HG03135 (cell line): Measurements from ENCODE around the gene CSAD.

Experiments
- ATAC-seq: cut with Tn5 transposase; IDR thresholded peaks from one replicate; pipeline ENCODE4 v1.9.1; 2021; ENCODE audit warnings: mild to moderate bottlenecking, moderate library complexity; ENCODE audit not compliant: unreplicated experiment

CSAD gene

DNA sequence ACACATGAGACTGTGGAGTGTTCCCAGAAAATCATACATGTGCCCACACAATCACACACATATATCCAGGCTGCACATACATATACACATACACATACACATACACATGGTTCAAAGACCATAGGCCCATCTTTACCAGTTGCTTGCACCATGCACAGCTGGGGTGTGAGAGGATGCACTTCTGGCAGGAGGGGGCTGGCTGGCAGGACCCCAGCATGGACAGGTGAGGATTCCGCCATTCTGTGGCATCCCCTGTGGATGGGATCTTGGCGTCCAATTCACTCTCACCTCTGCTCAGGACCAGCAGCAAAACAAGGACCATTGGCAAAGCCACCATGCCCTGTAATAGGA lies 19.4 kb upstream of the CSAD start:
- ATAC-seq, result no peak

DNA sequence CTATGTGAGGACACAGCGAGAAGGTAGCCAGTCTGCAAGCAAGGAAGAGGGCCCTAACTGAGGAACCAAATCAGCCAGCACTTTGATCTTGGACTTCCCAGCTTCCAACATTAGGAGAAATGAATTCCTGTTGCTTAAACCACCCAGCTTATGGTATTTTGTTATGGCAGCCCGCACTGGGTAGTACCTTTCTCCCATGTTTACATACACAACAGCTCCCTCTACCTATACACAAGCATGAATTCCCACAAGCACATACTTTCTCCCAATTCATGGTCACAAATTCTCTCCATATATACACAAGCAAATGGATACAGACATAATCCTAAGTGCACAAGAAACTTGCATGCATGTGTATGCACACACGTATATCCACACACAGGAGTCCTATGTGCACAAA lies 19.0 kb upstream of the CSAD start:
- no peak for ATAC-seq

DNA sequence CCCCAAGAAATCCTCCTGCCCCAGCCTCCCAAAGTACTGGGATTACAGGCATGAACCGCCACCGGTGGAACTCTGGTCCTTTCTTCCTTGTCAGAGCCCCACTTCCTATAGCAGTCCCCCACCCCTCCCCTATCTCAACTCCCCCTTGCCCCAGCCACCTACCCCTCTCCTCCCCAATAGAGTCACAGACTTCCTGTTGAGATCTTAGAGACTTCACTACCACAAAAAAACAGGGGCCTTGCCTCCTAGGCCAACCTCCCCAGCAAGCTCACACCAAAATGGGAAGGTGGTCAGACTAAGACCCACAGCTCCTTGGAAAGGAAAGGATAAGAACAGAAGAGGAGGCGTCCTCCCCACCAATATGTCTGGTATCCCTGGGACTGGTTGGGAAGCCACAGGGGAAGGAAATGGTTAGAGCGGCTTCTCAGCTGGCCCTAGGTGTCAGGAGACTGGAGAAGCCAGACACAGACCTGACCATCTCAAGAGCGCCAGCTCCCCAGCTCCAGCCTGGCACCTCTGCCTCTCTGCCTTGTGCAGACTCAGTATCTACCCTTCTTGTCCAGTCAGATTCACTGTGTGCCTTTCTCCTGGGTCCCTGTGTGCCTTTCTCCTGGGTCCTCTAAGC lies 17.9 kb upstream of the CSAD start:
- no peak for ATAC-seq

DNA sequence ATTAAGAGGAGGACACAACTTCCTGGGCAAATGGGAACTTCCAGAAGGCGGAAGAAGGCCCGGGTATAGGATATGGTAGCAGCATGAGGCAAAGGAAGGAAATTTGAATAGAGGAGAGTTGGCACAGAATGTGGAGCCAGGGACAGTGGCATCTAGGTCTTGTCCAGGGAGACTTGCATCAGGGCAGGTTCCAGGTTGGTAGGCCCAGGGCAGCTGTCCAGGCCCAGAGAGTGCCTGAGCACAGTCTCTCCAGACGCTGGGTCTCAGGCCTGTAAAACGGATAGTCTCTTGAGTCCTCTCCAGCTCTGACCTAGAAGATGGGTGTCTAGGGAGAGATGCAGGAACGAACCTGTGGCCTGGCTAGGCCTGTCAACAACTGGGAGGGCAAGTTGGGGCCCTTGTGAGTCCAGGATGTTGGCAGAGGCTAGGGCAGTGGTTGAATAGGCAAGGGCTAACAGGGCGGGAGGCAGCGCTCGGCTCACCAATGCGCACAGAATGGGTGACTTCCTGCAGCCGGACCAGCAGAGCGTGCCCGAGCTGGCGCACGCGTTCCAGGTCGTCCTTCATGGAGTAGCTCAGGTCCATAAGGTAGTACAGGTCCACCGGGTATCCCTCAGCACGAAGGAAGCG lies 16.4 kb upstream of the CSAD start:
- ATAC-seq, result no peak

DNA sequence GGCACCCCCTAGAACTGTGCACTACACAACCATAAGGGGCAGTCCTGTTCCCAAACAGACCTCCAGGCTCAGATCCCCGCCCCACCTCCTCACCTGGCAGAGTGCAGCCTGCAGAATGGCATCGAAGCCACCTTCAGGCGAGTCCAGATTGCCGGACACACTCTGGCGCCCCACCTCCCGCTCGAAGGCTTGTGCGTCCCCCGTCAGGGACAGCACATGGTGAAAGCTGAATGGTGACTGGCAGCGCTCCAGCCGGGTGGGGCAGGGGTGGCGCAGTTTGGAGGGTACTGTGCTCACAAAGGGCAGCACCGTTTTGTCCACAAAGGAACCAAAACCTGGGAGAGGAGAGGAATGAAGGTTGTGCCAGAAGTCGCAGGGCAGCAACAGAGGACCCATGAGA lies 15.8 kb upstream of the CSAD start:
- no peak for ATAC-seq

DNA sequence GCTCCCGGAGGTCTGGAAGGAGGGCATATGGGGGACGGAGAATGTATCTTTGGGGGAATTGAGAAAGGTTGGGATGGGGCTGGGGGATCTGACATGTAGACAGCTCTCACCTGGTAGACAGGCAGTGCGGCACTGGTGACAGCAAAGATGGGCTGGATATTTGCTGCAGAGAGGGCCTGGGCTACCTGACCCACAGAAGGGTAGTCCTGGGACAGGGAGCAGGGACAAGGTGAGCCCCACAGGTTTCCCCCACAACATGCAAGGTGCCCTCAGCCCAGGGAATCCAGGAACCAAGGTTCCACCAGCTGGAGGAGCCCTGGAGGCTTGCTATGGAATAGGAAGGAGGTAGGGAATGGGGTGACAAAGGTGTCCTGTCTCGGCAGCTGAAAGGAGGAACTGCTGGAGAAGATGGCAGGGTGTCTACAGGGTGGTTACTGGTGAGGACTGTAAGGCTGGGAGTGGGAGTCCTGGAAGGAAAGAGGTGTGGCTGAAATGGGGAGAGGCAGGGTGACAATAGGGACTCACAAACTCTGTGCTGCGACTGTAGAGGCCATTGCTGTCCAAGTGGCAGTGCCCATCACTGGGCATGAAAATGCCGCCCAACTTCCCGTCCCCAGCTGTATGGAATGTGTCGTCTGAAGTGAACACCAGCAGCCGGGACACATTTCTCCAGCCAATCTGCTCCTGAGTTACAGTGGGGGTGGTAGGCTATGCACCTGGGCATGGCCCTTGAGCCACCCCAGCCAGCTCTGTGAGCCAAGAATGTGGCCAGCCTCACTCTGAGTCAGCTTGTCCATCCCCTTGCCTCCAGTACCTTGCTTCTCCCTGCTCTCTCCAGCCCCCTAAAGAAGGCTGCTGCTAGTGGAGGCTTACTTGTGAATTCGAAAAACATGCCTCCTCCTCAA lies 15.0 kb upstream of the CSAD start:
- ATAC-seq, result no peak

DNA sequence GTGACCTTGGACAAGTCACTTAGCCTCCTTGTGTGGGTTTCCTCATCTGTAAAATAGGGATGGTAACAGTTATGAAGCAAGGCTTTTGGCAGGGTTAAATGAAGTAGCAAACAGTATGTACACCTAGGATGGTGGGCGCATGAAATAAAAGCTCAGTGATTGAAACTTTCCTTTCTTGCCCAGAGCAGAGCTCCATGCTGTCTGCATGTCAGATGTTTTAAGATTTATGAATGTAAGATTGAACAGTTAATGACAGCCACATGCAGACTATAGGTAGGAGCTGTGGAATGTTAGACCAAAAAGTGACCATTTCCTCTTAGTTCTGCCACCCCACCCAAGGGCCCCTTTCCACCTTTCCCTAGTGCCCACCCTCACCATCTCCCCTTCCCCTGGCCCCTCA lies 14.2 kb upstream of the CSAD start:
- ATAC-seq, result no peak

DNA sequence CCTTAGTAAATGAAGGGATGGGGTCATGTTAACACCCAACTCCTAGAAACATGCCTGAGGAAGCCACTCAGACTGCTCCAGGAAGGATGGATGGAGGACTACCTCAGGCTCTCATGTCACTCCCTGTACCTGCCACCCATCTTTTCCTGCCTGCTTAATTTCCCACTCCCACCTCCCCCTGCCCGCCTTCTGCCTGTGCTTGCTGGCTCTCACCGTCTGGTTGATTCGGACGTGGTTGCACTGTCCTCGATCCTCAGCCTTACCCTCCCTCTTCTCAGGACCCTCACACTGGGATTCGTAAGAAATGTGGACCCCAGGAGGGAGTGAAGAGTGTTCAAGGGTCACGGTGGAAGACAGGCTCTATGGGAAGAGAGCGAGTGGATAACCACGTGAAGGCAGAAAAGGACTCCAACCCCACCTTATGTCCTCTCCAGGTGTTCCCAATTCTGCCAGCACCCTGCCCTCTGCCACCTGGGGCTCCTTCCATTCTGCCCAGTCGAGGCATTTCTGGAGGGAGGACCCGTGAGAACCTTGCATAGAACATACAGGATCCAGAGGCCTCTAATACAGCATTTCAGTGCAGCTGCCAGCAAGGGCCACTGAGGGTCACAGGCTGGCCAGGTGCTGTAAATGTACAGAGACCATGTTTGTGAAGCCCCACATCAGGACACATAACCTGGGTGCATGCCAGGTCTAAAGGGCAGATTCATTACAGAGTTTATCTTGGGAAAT lies 13.4 kb upstream of the CSAD start:
- ATAC-seq, result no peak

DNA sequence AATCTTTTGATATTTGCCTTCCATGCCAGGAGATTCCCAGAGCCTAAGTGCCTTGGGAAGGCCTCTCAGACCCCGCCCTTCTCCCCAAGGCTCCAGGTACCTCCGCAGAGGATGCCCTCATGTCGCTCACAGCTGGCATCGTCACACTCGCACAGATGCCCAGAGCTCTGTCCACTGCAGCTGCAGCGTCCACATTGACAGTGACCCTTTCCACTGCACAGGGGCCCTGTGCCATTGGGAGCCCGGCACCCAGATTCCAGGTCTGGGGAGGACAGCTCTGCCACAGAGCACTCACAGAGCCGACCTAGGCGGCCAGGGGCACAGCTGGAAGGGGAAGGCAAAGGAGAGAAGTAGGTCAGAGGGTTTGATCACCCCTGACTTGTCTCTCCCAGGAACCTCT lies 12.3 kb upstream of the CSAD start:
- no peak for ATAC-seq

DNA sequence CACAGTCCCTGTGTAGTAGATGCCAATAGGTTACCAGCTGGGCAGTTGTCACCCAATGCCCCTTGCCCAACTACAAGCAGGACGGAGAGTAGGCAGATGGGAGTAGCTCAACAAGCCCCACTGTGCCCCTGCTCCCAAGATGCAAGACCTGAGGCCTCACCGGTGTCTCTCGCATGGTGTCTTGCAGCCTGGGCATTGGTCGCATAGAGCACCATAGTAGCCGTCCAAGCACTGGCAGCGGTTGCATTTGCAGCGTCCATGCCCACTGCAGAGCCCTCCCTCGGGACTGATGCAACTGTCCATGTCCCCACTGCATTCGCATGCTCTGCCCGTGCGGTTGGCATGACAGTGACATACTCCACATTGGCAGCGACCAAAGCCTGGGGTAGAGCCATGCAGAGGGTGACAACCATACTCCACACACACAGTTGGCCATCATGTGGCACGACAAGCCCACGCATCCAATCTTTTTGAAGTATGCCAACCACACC lies 11.9 kb upstream of the CSAD start:
- no peak for ATAC-seq

DNA sequence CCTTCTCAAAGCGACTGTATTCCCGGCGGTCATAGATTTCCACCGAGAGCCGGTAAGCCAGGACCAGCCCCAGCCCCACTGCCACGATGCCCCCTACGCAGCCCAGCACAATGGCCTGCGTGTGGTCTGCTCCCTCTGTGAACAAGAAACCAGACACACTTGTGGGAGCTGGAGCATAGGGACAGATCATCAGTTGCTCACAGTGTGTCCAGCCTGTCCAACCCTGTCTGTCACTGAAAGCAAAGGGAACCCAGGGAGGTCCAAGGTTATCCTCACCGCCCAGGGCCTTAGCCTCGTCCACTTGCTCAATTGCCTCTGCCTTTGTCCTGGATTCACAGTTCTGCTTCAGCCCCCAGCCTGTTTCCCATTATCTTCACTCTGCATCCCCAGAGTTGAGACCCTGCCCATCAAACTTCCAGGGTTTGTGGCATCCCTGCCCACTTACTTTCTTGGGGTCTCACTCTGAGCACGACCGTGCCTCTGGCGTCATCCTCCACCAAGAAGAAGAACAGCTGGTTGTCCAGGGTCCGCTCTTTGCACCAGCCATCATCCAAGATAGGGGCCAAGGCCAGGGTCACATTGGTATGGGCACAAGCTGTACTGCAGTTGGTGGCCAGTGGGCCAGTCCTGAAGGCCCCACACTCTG lies 11.3 kb upstream of the CSAD start:
- ATAC-seq, result no peak

DNA sequence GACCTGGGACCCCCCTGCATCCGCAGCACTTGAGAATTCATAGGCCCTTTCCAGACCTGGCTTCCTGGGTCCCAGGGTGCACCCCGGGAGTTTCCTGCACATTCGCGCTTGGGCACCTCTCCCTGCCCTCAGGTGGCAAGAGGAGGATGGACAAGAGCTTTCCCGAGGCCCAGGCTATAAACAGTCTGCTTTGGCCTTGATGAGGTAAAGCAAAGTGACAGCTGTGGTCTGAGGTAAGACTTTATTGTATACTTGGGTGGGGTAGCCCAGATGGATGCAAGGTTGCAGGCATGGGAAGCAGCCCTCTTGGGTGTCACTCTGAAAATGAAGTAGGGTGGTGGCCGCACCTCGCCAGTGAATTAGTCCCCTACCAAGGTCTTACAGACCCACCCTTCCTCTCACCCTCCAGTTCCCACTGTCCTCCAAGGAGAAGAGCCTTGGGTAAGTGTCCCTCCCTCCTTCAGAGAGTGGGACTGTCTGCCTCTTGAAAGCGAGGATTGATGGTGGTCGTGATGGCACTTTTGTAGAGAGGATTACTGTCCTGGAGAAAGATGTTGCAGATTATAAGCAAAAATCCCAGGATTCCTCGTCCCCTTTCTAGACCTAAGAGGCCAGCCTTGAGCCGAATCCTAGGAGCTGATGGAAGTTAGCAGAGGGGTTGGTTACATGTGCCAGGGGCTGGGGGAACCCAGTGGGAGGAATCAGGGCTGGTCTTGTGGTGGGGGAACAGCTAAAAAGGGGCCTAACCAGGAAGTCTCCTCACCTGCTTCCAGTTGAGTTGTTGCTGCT lies 10.6 kb upstream of the CSAD start:
- ATAC-seq, result no peak

DNA sequence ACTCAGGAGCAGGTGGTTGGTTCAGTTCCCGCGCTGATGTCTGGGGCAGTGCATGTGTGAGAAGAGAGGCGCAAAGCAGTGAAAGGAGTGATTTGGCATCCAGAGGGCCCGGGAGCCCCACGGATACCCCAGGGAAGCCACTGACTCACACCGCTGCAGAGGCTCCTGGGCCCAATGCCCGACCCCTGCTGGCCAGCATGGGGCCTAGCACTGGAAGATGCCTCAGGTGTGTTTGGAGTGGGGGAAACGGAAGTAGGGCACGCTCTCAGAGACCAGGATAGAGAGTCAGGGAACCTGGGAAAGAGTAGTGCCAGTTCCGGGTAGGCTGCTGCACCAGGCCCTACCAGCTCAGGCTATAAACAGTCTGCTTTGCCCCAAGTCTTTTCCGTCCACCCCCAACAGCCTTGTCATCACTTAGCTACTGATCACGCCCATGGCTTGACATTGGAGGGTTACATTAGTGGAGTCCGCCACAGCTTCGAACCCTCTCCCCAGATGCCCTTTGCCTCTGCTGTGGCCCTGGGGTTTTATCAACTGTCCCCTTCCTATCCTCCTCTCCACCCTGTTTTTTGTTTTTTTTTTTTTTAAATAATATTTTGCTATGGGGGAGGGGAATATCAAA lies 9.5 kb upstream of the CSAD start:
- ATAC-seq, result no peak

DNA sequence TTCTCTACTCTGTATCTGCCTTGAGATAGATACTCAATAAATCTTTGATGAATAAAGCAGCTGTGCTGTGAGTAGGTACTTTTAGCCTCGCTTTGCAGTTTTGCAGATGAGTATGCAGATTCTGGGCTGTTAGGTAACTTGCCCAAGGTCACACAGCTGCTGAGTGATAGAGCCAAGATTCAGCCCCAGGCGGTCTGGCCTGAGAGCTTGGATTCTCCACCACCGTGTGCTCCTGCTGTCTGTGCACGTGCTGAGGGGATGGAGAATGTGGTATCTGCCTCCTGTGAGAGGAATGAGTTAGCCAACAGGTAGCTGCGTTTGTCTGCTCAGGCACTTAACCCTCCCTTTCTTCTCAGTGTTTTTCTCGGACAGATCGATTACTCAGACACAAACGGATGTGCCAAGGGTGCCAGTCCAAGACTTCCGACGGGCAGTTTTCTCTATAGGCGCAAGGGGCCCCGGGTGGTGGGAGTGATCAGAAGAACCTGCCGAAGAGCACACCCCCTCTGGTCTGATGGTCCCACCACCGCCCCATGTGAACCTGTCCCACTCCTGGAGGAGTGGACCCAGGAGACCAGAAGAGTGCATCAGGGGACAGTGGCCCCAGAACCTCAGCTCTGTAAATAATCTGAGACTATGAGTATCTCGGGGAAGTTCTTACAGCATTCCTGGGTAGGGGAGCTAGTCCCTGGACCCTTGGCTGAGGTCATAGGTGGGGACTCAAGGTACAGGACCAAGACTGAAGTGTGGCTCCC lies 6.6 kb upstream of the CSAD start:
- no peak for ATAC-seq

DNA sequence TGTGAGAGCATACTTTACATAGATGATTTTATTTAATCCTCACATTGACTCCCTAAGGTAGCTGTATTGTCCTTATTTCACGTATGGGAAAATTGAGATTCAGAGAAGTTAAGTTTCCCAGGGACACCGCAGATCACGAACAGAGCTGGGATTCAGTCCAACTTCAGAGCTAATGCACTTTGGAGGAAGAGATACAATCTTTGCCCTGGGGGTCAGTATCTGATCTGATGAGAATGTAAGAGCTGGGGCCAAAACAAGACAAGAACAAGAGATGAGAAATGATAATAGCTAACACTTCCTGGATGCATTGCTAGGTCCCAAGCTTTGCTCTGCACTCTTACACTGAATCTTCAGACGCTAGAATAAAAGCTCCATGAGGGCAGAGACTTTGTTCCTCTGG lies 6.0 kb upstream of the CSAD start:
- ATAC-seq, result no peak

DNA sequence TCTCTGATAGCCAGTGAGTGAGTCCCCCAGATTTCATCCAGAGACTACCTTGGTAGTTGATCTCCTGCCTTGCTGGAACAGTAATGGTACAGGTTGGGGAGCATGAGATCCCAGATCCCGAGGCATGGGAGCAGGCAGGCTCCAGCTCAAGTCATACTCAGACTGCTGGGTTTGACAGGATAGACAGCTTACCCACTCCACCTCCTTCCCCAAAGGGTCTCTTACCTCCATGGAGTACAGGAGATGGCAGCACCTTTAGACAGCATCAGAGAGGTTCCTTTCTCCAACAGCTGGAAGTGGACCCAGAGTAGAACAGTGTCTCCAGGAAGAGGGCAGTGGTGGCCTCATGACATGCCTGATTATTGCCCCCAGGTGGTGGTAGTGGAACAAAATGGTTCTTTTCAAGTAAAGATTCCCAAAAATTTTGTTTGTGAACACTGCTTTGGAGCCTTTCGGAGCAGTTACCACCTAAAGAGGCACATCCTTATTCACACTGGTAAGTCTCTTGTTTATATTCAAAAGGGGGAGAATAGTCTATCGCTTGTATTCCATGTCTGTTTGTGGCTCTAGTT lies 4.9 kb upstream of the CSAD start:
- ATAC-seq, result no peak

DNA sequence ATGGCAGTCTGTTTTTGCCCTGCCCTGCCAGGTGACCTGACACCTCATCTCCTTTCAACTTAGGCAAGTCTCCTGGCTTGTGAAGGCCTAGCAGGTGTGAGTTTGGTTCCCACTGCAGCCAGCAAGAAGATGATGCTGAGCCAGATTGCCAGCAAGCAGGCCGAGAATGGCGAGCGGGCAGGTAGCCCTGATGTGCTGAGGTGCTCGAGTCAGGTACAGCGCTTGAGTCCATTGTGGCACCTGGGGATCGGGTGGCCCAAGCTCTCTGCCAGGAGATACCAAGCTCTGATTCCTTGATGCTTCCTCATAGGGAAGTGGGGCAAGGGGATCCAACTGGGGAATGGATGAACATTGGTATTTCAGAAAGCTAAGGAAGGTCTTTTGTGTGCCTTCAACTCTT lies 4.1 kb upstream of the CSAD start:
- ATAC-seq, result no peak

DNA sequence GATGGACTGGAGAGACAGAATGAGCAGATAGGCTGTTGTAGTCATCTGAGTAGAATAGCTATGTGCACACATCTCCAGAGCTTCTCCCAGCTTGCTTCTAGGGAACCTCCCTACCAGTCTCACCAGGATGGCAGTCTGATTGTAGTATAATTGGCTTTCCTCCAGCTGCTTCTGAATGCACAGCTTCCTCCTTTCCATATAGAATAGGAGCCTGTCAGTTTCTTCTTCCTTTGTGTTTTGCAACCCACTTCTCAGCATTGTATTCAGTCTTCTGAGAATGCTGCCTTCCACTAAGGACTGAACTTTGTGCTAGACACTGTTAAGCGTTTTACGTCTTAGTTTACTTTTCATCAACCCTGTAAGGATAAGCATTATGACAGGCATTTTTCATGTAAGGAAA lies 2.2 kb upstream of the CSAD start:
- no peak for ATAC-seq

DNA sequence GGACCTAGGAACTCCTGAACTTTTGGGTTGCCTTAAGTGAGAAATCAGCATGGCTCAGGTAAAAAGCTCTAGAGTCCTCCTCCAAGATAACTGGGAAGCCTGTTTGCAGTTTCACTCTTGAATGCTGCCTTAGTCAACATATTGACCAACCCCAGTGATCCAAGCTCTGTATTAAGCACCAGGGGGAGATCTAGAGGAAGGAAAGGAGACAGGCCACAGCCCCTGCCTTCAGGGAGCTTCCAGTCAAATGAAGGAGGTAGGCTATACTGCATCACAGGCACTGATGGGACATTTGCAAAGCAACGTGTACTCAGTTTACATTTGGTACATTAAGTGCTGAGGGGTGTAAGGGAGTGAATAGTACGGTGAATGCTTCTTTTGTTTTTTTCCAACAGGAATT lies 1.2 kb upstream of the CSAD start:
- ATAC-seq, result no peak
